ENCODE data around the gene ANXA2. TPM values are rescaled to one million over a fixed set of nuclear protein-coding genes. Genes with fewer than 3 reads are reported as not detected.

ANXA2 gene
- polyA plus RNA-seq, 1 of the 3 experiments (the other 2 are of a cell fraction) = 4,669 TPM

DNA sequence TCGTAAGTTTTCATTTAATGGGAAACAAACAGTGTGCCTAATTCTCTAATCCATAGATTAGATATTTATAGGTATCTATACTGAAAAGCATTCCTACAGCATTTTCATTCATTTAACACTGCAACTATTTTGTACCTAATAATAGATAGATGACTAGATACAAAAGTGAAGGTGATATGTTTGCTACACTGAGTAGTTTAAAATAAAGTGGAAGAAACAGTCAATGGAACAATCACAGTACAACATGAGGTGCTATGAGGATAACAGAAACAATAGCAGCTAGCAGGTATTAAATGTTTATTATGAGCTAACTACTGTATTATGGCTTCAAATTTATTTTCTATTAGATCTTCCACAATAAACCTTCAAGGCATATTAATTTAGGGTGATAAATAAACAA is 31.1 kb upstream of the ANXA2 start:
- H2AFZ ChIP-seq (ENCODE audit: low read depth) = no peak overlapping the region
- 96% methylated on average over 1 of the region's 1 CpG for WGBS (ENCODE audit: low lambda C conversion rate)
- ChIA-PET CTCF (no interaction called here), POLR2A (no interaction called here)
- peaks cover 23% of the 10 kb centered on the region for H3F3A ChIP-seq (replicated peaks; ENCODE audit: insufficient read depth)
- no peaks in the 10 kb centered on the region for H3K9me3 ChIP-seq
- H3K27ac ChIP-seq (ENCODE audit: low read depth in 2 of 2, low read length in 1 of 2) = no peak overlapping the region
- H3K4me2 ChIP-seq = no peak overlapping the region
- H3K4me1 ChIP-seq (ENCODE audit: control insufficient read depth in 1 of 2, insufficient read depth in 2 of 2, low read depth in 1 of 2, low read length in 1 of 2) = peaks cover 0 to 2% of the 10 kb centered on the region in 2 experiments; a peak in 2 of 4 replicates
- no peak for TF ChIP-seq ELF1 (IDR thresholded peaks at IDR 0.05)
- no peak for TF ChIP-seq TEAD4 (IDR thresholded peaks at IDR 0.05; ENCODE audit: borderline replicate concordance, insufficient read depth)
- no peak for TF ChIP-seq REST (IDR thresholded peaks at IDR 0.05; ENCODE audit: low read depth, low read length)
- TF ChIP-seq IRF3 (IDR thresholded peaks at IDR 0.05; ENCODE audit: low read depth, low read length) = no peak
- no peak for TF ChIP-seq SIN3A (IDR thresholded peaks at IDR 0.05; ENCODE audit: borderline replicate concordance, low read depth, low read length)
- no peak for TF ChIP-seq GATA2 (CRISPR knock-in tag; IDR thresholded peaks at IDR 0.05)
- TF ChIP-seq TCF12 (IDR thresholded peaks at IDR 0.05) = no peak
- no peak for TF ChIP-seq NFIC (IDR thresholded peaks at IDR 0.05; ENCODE audit: borderline replicate concordance)
- TF ChIP-seq SMC3 (IDR thresholded peaks at IDR 0.05; ENCODE audit: low read depth, low read length) = no peak
- TF ChIP-seq, protein P1, sequence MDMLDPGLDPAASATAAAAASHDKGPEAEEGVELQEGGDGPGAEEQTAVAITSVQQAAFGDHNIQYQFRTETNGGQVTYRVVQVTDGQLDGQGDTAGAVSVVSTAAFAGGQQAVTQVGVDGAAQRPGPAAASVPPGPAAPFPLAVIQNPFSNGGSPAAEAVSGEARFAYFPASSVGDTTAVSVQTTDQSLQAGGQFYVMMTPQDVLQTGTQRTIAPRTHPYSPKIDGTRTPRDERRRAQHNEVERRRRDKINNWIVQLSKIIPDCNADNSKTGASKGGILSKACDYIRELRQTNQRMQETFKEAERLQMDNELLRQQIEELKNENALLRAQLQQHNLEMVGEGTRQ (IDR thresholded peaks at IDR 0.05; ENCODE audit: borderline replicate concordance, low read depth, low read length) = no peak
- no peak for TF ChIP-seq RFX5 (IDR thresholded peaks at IDR 0.05; ENCODE audit: low read length)
- no peak for TF ChIP-seq RCOR1 (IDR thresholded peaks at IDR 0.05; ENCODE audit: low read length)
- no peak for TF ChIP-seq MEF2A (IDR thresholded peaks at IDR 0.05; ENCODE audit: borderline replicate concordance, low read depth)
- TF ChIP-seq JUND (IDR thresholded peaks at IDR 0.05) = no peak
- H3K9me2 ChIP-seq = no peaks in the 10 kb centered on the region
- peaks cover 10 to 24% of the 10 kb centered on the region in 2 experiments for H3K36me3 ChIP-seq (replicated peaks in 1 of 2; ENCODE audit: control insufficient read depth in 1 of 2, insufficient read depth in 2 of 2, low read length in 1 of 2)
- H3K79me2 ChIP-seq (ENCODE audit: insufficient read depth) = peaks cover 23% of the 10 kb centered on the region; the same call in 1 of the 2 replicates
- no peaks in the 10 kb centered on the region for H3K27me3 ChIP-seq (ENCODE audit: insufficient read depth)
- no peak for DNase-seq
- no peak overlapping the region for H3K4me3 ChIP-seq (ENCODE audit: low read depth in 2 of 2, low read length in 1 of 2)
- H3K9ac ChIP-seq = no peak overlapping the region
- no peaks in the 10 kb centered on the region for H4K20me1 ChIP-seq (ENCODE audit: insufficient read depth)
